Measurements from ENCODE around the gene EPN2. TPM values are rescaled to one million over a fixed set of nuclear protein-coding genes. Genes with fewer than 3 reads are reported as not detected.
A peak's percentile ranks its signal among the peaks of the same experiment; 100 is the strongest.
"Not testable (repeated sequence)": the region's sequence is repeated elsewhere in the genome, so short reads cannot be mapped to it uniquely, and the experiment has no call there.

Gene EPN2
- 10 to 100 TPM; 10.7 to 23.8 TPM for total RNA-seq
- polyA plus RNA-seq, result 10 to 100 TPM in 1 of 2 donors, 1 to 10 TPM in 1; 5.6 to 13.8 TPM

DNA sequence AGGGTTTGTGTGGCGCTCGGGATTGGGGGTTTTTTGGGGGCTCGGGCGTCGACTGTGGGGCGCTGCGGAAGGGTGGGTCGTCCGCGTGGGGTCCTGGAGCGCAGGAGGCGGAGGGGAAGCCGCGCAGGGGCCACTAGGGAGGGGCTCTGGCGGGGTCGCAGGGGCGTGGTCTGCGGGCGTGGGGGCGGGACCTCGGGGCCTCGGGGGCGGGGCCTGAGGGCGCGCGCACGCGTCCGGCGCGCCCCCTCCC is at the start of gene EPN2:
Gene EPN2, plus strand, starts transcription at position 228 of the 250 bp plus-strand sequence. CDS start 45,754 bp downstream, outside the sequence.
- peak within 1 kb of the TSS; percentile 77 to 100 (median 91) for H3K4me3 ChIP-seq (ENCODE audit: low read depth in 1 of 3, low read length in 3 of 3)
- peak within 1 kb of the TSS; percentile 88 for H3K27ac ChIP-seq (ENCODE audit: low read depth in 1 of 2, low read length in 2 of 2)
- 2% methylated on average over 18 of the region's 31 CpGs for WGBS
- not testable (repeated sequence) for H3K27me3 ChIP-seq (ENCODE audit: control insufficient read depth in 4 of 4, insufficient read depth in 4 of 4, low read length in 3 of 4); H3K9me3 ChIP-seq (ENCODE audit: control insufficient read depth in 4 of 4, low read length in 3 of 4); H3K36me3 ChIP-seq (ENCODE audit: control insufficient read depth in 4 of 4, insufficient read depth in 3 of 4, low read depth in 1 of 4, low read length in 3 of 4)
- peak within 1 kb of the TSS; percentile 63 to 69 for H3K9ac ChIP-seq (ENCODE audit: low read depth in 1 of 2, low read length in 2 of 2)
- peak; percentile 80 for DNase-seq (ENCODE audit: low spot score)
- peaks cover 10 to 30% (median 19%) of the 10 kb centered on the region in 4 donors for H3K4me1 ChIP-seq (ENCODE audit: control insufficient read depth in 4 of 4, insufficient read depth in 4 of 4, low read length in 3 of 4)

DNA sequence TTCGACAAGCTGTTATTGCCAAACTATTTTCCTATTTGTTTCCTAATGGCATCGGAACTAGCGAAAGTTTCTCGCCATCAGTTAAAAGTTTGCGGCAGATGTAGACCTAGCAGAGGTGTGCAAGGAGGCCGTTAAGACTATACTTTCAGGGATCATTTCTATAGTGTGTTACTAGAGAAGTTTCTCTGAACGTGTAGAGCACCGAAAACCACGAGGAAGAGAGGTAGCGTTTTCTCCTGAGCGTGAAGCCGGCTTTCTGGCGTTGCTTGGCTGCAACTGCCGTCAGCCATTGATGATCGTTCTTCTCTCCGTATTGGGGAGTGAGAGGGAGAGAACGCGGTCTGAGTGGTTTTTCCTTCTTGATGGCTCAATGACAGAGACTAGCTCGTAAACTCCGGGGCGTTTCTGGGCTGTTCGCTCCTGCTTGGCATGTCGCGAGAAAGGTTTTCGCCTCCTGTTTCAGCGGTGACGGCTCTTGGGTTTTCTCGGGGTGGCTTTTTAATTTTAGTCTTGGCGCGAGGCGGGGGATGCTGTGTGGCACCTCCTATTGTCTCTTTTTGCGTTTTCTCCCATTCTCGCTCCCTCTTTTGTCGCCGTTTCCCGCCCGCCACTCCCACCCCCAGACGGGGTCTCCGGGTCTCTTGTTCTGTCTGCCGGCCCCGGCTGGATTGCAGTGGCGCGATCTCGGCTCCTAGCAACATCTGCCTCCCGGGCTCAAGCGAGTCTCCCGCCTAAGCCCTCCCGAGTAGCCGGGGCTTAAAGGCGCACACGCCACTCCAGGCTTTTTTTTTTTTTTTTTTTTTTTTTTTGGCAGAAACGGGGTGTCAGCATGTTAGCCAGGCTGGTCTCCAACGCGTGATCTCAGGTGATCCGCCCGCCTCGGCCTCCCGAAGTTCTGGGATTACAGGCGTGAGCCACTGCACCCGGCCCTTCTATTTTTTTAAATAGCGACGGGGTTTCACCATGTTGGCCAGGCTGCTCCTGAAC is 49.0 kb upstream of the EPN2 start:
- H3K27ac ChIP-seq (ENCODE audit: low read depth in 1 of 2, low read length in 2 of 2); H3K4me3 ChIP-seq (ENCODE audit: low read depth in 1 of 3, low read length in 3 of 3); H3K9me3 ChIP-seq (ENCODE audit: control insufficient read depth in 4 of 4, low read length in 3 of 4); H3K27me3 ChIP-seq (ENCODE audit: control insufficient read depth in 4 of 4, insufficient read depth in 4 of 4, low read length in 3 of 4); DNase-seq (ENCODE audit: low spot score); H3K9ac ChIP-seq (ENCODE audit: low read depth in 1 of 2, low read length in 2 of 2); H3K36me3 ChIP-seq (ENCODE audit: control insufficient read depth in 4 of 4, insufficient read depth in 3 of 4, low read depth in 1 of 4, low read length in 3 of 4); H3K4me1 ChIP-seq (ENCODE audit: control insufficient read depth in 4 of 4, insufficient read depth in 4 of 4, low read length in 3 of 4): not testable (repeated sequence)
- peak; percentile 7 to 14 for TF ChIP-seq RXRA (IDR thresholded peaks at IDR 0.05)
- TF ChIP-seq TAF1 (conservative IDR thresholded peaks at IDR 0.05), result peak; percentile 26
- TF ChIP-seq MAX (IDR thresholded peaks at IDR 0.05), result peak; percentile 37
- TF ChIP-seq EGR1 (IDR thresholded peaks at IDR 0.05; ENCODE audit: low read depth in 2 of 2), result peak in 1 of 2 donors; percentile 18
- peak; percentile 46 for TF ChIP-seq YY1 (IDR thresholded peaks at IDR 0.05)
- peak; percentile 58 for TF ChIP-seq ZBTB33 (IDR thresholded peaks at IDR 0.05)
- TF ChIP-seq SP1 (IDR thresholded peaks at IDR 0.05), result peak; percentile 20
- 0% methylated on average over 9 of the region's 62 CpGs for WGBS

- WGBS, result no CpG with 5 or more reads among the region's 39 CpGs
- not testable (repeated sequence) for H3K4me3 ChIP-seq (ENCODE audit: low read depth in 1 of 3, low read length in 3 of 3); H3K4me1 ChIP-seq (ENCODE audit: control insufficient read depth in 4 of 4, insufficient read depth in 4 of 4, low read length in 3 of 4); H3K36me3 ChIP-seq (ENCODE audit: control insufficient read depth in 4 of 4, insufficient read depth in 3 of 4, low read depth in 1 of 4, low read length in 3 of 4); DNase-seq (ENCODE audit: low spot score); H3K27ac ChIP-seq (ENCODE audit: low read depth in 1 of 2, low read length in 2 of 2); H3K9ac ChIP-seq (ENCODE audit: low read depth in 1 of 2, low read length in 2 of 2); H3K27me3 ChIP-seq (ENCODE audit: control insufficient read depth in 4 of 4, insufficient read depth in 4 of 4, low read length in 3 of 4); H3K9me3 ChIP-seq (ENCODE audit: control insufficient read depth in 4 of 4, low read length in 3 of 4)
These were observed 48.1 kb upstream of the EPN2 start for GRCh38 chr17:19188870-19189708.

- not testable (repeated sequence) for H3K4me1 ChIP-seq (ENCODE audit: control insufficient read depth in 4 of 4, insufficient read depth in 4 of 4, low read length in 3 of 4); H3K9ac ChIP-seq (ENCODE audit: low read depth in 1 of 2, low read length in 2 of 2); H3K27me3 ChIP-seq (ENCODE audit: control insufficient read depth in 4 of 4, insufficient read depth in 4 of 4, low read length in 3 of 4); H3K27ac ChIP-seq (ENCODE audit: low read depth in 1 of 2, low read length in 2 of 2); H3K36me3 ChIP-seq (ENCODE audit: control insufficient read depth in 4 of 4, insufficient read depth in 3 of 4, low read depth in 1 of 4, low read length in 3 of 4); H3K4me3 ChIP-seq (ENCODE audit: low read depth in 1 of 3, low read length in 3 of 3); DNase-seq (ENCODE audit: low spot score); H3K9me3 ChIP-seq (ENCODE audit: control insufficient read depth in 4 of 4, low read length in 3 of 4)
- no CpG with 5 or more reads among the region's 36 CpGs for WGBS
These were observed 47.3 kb upstream of the EPN2 start for GRCh38 chr17:19189781-19190405.

- H3K36me3 ChIP-seq (ENCODE audit: control insufficient read depth in 4 of 4, insufficient read depth in 3 of 4, low read depth in 1 of 4, low read length in 3 of 4); H3K4me1 ChIP-seq (ENCODE audit: control insufficient read depth in 4 of 4, insufficient read depth in 4 of 4, low read length in 3 of 4); DNase-seq (ENCODE audit: low spot score); H3K27me3 ChIP-seq (ENCODE audit: control insufficient read depth in 4 of 4, insufficient read depth in 4 of 4, low read length in 3 of 4); H3K9me3 ChIP-seq (ENCODE audit: control insufficient read depth in 4 of 4, low read length in 3 of 4); H3K27ac ChIP-seq (ENCODE audit: low read depth in 1 of 2, low read length in 2 of 2); H3K9ac ChIP-seq (ENCODE audit: low read depth in 1 of 2, low read length in 2 of 2): not testable (repeated sequence)
- peak overlapping the region in 1 of 3 donors; percentile 32 for H3K4me3 ChIP-seq (ENCODE audit: low read depth in 1 of 3, low read length in 3 of 3)
- 6% methylated on average over 14 of the region's 33 CpGs for WGBS
These were observed 40.6 kb upstream of the EPN2 start for GRCh38 chr17:19196382-19197204.

GRCh38 chr17:19202448-19202847 is 34.7 kb upstream of the EPN2 start:
- WGBS, result no CpG with 5 or more reads among the region's 20 CpGs

More at GRCh38 chr17:19202448-19202847, 34.7 kb upstream of the EPN2 start:
- H3K9me3 ChIP-seq (ENCODE audit: control insufficient read depth in 4 of 4, low read length in 3 of 4); H3K4me3 ChIP-seq (ENCODE audit: low read depth in 1 of 3, low read length in 3 of 3); H3K36me3 ChIP-seq (ENCODE audit: control insufficient read depth in 4 of 4, insufficient read depth in 3 of 4, low read depth in 1 of 4, low read length in 3 of 4); DNase-seq (ENCODE audit: low spot score); H3K9ac ChIP-seq (ENCODE audit: low read depth in 1 of 2, low read length in 2 of 2); H3K27ac ChIP-seq (ENCODE audit: low read depth in 1 of 2, low read length in 2 of 2); H3K4me1 ChIP-seq (ENCODE audit: control insufficient read depth in 4 of 4, insufficient read depth in 4 of 4, low read length in 3 of 4); H3K27me3 ChIP-seq (ENCODE audit: control insufficient read depth in 4 of 4, insufficient read depth in 4 of 4, low read length in 3 of 4): not testable (repeated sequence)

Data from liver (tissue), 9 donors.